Kidney (tissue), 14 donors: ENCODE data around the gene AGBL5. TPM values are rescaled to one million over a fixed set of nuclear protein-coding genes. Genes with fewer than 3 reads are reported as not detected.
A peak's percentile ranks its signal among the peaks of the same experiment; 100 is the strongest.

Experiments
- DNase-seq, 5 donors: peaks; one replicate each; pipeline ENCODE4 v3.0.0-alpha.2; 2013 to 2020
- FAIRE-seq: peaks from 2 replicates; lab custom pipeline; 2012; peaks lifted over from hg19 to GRCh38; lab: Jason Lieb, UNC
- H3K27ac ChIP-seq, 2 donors: one replicate each; pipeline ENCODE4 v1.7.0; 2013; ENCODE audit warnings: low read depth in 2 of 2, low read length in 2 of 2, inconsistent platforms in 1 of 2
- H3K27me3 ChIP-seq: one replicate; pipeline ENCODE4 v1.7.1; 2013; ENCODE audit warnings: low read length, inconsistent platforms; ENCODE audit not compliant: control insufficient read depth, insufficient read depth
- H3K36me3 ChIP-seq, 3 donors: one replicate each; pipeline versions ENCODE4 v1.7.0 to v1.7.1; 2013; ENCODE audit warnings: low read length in 3 of 3, control low read depth in 1 of 3, inconsistent platforms in 1 of 3; ENCODE audit not compliant: insufficient read depth in 3 of 3, control insufficient read depth in 2 of 3
- H3K4me1 ChIP-seq, 3 donors: one replicate each; pipeline versions ENCODE4 v1.7.0 to v1.7.1; 2013; ENCODE audit warnings: low read length in 3 of 3, inconsistent platforms in 1 of 3, low read depth in 1 of 3; ENCODE audit not compliant: control insufficient read depth in 2 of 3, insufficient read depth in 2 of 3
- H3K4me3 ChIP-seq, 3 donors: one replicate each; pipeline versions ENCODE4 v1.7.0 to v1.8.1; 2013; ENCODE audit warnings: low read length in 3 of 3, control low read depth in 1 of 3, inconsistent platforms in 1 of 3
- H3K9ac ChIP-seq, 3 donors: one replicate each; pipeline versions ENCODE4 v1.7.0 to v1.7.1; 2013; ENCODE audit warnings: low read length in 3 of 3, control low read depth in 1 of 3, inconsistent platforms in 1 of 3
- H3K9me3 ChIP-seq, 3 donors: one replicate each; pipeline versions ENCODE4 v1.7.0 to v1.7.1; 2013; ENCODE audit warnings: low read length in 3 of 3, control low read depth in 1 of 3, inconsistent platforms in 1 of 3; ENCODE audit not compliant: control insufficient read depth in 2 of 3, insufficient read depth in 1 of 3
- CTCF ChIP-seq: IDR thresholded peaks from 3 replicates; pipeline ENCODE4 v1.5.1; 2012; ENCODE audit warnings: mild to moderate bottlenecking, moderate library complexity, borderline replicate concordance; ENCODE audit not compliant: insufficient read depth; ENCODE audit errors: extremely low read depth
- intact Hi-C: fragments of 100-400 bp; cut with DNase I; formaldehyde crosslinking; loops from one replicate; pipeline ENCODE4 v1.11.1; 2022
- polyA plus RNA-seq: library from polyadenylated mRNA; stranded (reverse); fragments of 350-450 nt; fragmentation: Illumina TruSeq; extraction: RNeasy Lipid Tissue Mini Kit (QIAGEN cat#74804); gene quantifications from one replicate; pipeline ENCODE4 v1.2.3, GENCODE V29; 2014; ENCODE audit warnings: low read depth, low replicate concordance; ENCODE audit not compliant: insufficient read depth
- total RNA-seq: library from RNA; stranded (reverse); fragmentation: NEBNext Ultra II Directional; extraction: Animal tissue kit (Norgen Biotek cat#: 25700); gene quantifications from one replicate; pipeline ENCODE4 v1.2.1, GENCODE V29; 2021
- donor health status: control.
- donor health status: control.
- donor health status: control.
- donor health status: control.
- donor health status: control.
- donor health status: DM: yes; HTN: yes; CAD: no.
- donor health status: Normal renal cell carcinoma (clear cell type).

The AGBL5 gene
- total and polyA plus RNA-seq, 2 donors from 2014 or later, result 33.4 to 36.5 TPM

GRCh38 chr2:27095427-27095744 lies 43.9 kb downstream of the AGBL5 start:
- no peaks in the 10 kb centered on the region for H3K9me3 ChIP-seq
- FAIRE-seq (no peak), DNase-seq (no peak)
- H3K4me3 ChIP-seq, result no peak overlapping the region
- H3K27me3 ChIP-seq, result no peaks in the 10 kb centered on the region
- no peak overlapping the region for H3K9ac ChIP-seq
- intact Hi-C loops, result loop anchor here (10.0 kb wide), 1 partner anchor 209 kb away; the partner anchor contains the start of gene UCN
- peak overlapping the region; percentile 16 to 26 for H3K27ac ChIP-seq
- peaks cover 0 to 11% (median 2%) of the 10 kb centered on the region in 3 donors for H3K36me3 ChIP-seq
- H3K4me1 ChIP-seq, result peaks cover 0 to 28% (median 12%) of the 10 kb centered on the region in 3 donors
- TF ChIP-seq CTCF, result no peak

DNA sequence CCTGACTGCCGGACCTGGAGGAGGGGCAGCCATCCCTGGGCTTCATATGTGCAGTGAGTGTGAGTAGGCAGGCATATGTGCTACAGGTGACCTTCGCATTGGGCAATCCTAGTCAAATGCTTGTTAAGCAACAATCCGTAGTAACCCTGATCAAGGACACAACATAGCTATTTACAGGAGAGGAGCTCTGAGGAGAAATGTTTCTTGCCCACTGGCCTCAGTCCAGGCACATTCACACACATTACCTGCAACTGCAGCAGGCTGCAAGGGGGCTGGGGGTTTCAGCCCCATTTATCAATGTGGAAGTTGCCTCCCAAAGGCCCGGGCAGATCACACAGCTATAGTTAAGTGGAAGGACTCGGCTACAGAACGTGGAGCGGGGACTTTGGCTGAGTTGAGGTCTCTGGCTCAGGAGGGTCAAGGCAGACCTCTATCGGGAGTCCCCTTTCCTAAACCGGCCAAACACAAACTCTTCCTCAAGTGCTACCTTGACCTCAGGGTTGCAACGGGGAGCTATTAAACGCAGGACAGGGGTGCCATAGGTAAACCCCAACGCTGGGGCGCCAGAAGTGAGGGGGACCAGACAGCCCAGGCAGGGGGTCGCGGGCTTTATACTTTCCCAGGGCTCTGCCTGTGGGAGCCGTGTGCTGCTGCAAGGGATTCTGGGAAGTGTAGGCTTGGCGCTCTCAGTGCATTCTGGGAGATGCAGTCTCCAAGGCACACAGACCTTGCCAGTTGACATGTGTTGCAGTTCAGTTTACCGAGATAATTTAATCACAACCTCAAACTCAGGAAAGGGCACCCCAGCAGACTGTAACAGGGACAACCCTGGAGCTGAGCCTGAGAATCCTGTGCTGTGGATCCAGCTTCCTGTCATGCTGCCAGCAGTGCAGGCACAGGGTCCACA lies 44.5 kb downstream of the AGBL5 start:
- peak; percentile 67 to 81 (median 77) for DNase-seq
- intact Hi-C loops, result loop anchor here (10.0 kb wide), 1 partner anchor 209 kb away; the partner anchor contains the start of gene UCN
- no peaks in the 10 kb centered on the region for H3K9me3 ChIP-seq
- no peak for FAIRE-seq
- H3K4me3 ChIP-seq, result peak overlapping the region; percentile 25 to 50 (median 42)
- no peak for TF ChIP-seq CTCF
- H3K27ac ChIP-seq, result peak overlapping the region; percentile 33 to 58
- peaks cover 0 to 11% (median 2%) of the 10 kb centered on the region in 3 donors for H3K36me3 ChIP-seq
- H3K27me3 ChIP-seq, result no peaks in the 10 kb centered on the region
- H3K9ac ChIP-seq, result peak overlapping the region in 1 of 3 donors; percentile 28
- peaks cover 0 to 28% (median 12%) of the 10 kb centered on the region in 3 donors for H3K4me1 ChIP-seq

- Histone ChIP-seq H3K27ac (peak overlapping the region in 1 of 2 donors; percentile 4), H3K9me3 (no peaks in the 10 kb centered on the region), H3K4me3 (no peak overlapping the region), H3K4me1 (peaks cover 0 to 28% (median 12%) of the 10 kb centered on the region in 3 donors), H3K9ac (peak overlapping the region in 1 of 3 donors; percentile 28), H3K36me3 (peaks cover 0 to 11% (median 2%) of the 10 kb centered on the region in 3 donors), H3K27me3 (no peaks in the 10 kb centered on the region)
- intact Hi-C loops, result loop anchor here (10.0 kb wide), 1 partner anchor 208 kb away; the partner anchor contains the start of gene UCN
- no peak for TF ChIP-seq CTCF
- FAIRE-seq (no peak), DNase-seq (peak in 1 of 5 donors; percentile 4)
Measured at GRCh38 chr2:27096748-27097297, 45.4 kb downstream of the AGBL5 start.
